H1 (cell line): Measurements from ENCODE around the gene EPHA8.

ENCODE experiments used
- BACH1 ChIP-seq: IDR thresholded peaks from 2 replicates; pipeline ENCODE4 v1.6.1; 2012; ENCODE audit warnings: low read length, improper control_type of control experiment
- CHD2 ChIP-seq: IDR thresholded peaks from 2 replicates; pipeline ENCODE4 v1.6.1; 2012; ENCODE audit warnings: low read length, improper control_type of control experiment
- MAX ChIP-seq: IDR thresholded peaks from 2 replicates; pipeline ENCODE4 v1.6.1; 2012; ENCODE audit warnings: inconsistent platforms
- POLR2A ChIP-seq, 2 experiments: IDR thresholded peaks; 1 replicate in 1 of 2; 2 replicates in 1 of 2; pipeline ENCODE4 v1.6.1; 2011; ENCODE audit warnings: low read depth in 2 of 2, low read length in 2 of 2, mild to moderate bottlenecking in 2 of 2; ENCODE audit errors: control extremely low read depth in 1 of 2
- RFX5 ChIP-seq: IDR thresholded peaks from 2 replicates; pipeline ENCODE4 v1.6.1; 2011; ENCODE audit warnings: low read depth, low read length, improper control_type of control experiment, borderline replicate concordance
- TAF1 ChIP-seq: IDR thresholded peaks from 2 replicates; pipeline ENCODE4 v1.6.1; 2011; ENCODE audit warnings: mild to moderate bottlenecking, low read depth, low read length
- YY1 ChIP-seq: IDR thresholded peaks from 2 replicates; pipeline ENCODE4 v1.6.1; 2011; ENCODE audit warnings: low read depth, mild to moderate bottlenecking, low read length
- TF ChIP-seq, protein P1 (sequence below), 3 experiments: IDR thresholded peaks; 1 replicate in 2 of 3; 2 replicates in 1 of 3; pipeline versions ENCODE4 v1.5.1 to v1.6.1; 2011; ENCODE audit warnings: low read length in 3 of 3, mild to moderate bottlenecking in 3 of 3, inconsistent platforms in 2 of 3, low read depth in 1 of 3, moderate library complexity in 1 of 3; ENCODE audit not compliant: insufficient read depth in 1 of 3; ENCODE audit errors: control extremely low read depth in 1 of 3

- TF ChIP-seq TAF1: no peak
- no peak for TF ChIP-seq BACH1
- TF ChIP-seq CHD2: no peak
- TF ChIP-seq RFX5: no peak
- TF ChIP-seq, protein P1, sequence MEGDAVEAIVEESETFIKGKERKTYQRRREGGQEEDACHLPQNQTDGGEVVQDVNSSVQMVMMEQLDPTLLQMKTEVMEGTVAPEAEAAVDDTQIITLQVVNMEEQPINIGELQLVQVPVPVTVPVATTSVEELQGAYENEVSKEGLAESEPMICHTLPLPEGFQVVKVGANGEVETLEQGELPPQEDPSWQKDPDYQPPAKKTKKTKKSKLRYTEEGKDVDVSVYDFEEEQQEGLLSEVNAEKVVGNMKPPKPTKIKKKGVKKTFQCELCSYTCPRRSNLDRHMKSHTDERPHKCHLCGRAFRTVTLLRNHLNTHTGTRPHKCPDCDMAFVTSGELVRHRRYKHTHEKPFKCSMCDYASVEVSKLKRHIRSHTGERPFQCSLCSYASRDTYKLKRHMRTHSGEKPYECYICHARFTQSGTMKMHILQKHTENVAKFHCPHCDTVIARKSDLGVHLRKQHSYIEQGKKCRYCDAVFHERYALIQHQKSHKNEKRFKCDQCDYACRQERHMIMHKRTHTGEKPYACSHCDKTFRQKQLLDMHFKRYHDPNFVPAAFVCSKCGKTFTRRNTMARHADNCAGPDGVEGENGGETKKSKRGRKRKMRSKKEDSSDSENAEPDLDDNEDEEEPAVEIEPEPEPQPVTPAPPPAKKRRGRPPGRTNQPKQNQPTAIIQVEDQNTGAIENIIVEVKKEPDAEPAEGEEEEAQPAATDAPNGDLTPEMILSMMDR (IDR thresholded peaks at IDR 0.05; ENCODE audit: control extremely low read depth in 1 of 3, insufficient read depth in 1 of 3, low read depth in 1 of 3, low read length in 3 of 3): peak in 2 of 3 experiments; percentile 19 to 31; a peak in 2 of 4 replicates
- no peak for TF ChIP-seq MAX
- TF ChIP-seq POLR2A (IDR thresholded peaks at IDR 0.05; ENCODE audit: control extremely low read depth in 1 of 2, low read depth in 2 of 2, low read length in 2 of 2): no peak
- no peak for TF ChIP-seq YY1
Observed at GRCh38 chr1:22542886-22543285, 20.4 kb upstream of the EPHA8 start.
